Ascending aorta (tissue), 2 donors: ENCODE data around the gene ARHGAP25. TPM values are rescaled to one million over a fixed set of nuclear protein-coding genes. Genes with fewer than 3 reads are reported as not detected.

Experiments
- DNase-seq, 2 donors: peaks; one replicate each; pipeline ENCODE4 v3.0.0-alpha.2; 2019; ENCODE audit warnings: low spot score in 2 of 2
- H3K27ac ChIP-seq, 2 donors: fragments of 200-600 bp; sonication (generic); one replicate each; pipeline ENCODE4 v1.5.1; 2016 to 2017; ENCODE audit warnings: mild to moderate bottlenecking in 1 of 2
- H3K27me3 ChIP-seq: fragments of 200-600 bp; sonication (generic); one replicate; pipeline ENCODE4 v1.5.1; 2017
- H3K36me3 ChIP-seq, 2 donors: fragments of 200-600 bp; sonication (generic); one replicate each; pipeline ENCODE4 v1.5.1; 2016
- H3K4me1 ChIP-seq, 2 donors: fragments of 200-600 bp; sonication (generic); one replicate each; pipeline ENCODE4 v1.5.1; 2016 to 2017; ENCODE audit warnings: mild to moderate bottlenecking in 1 of 2
- H3K4me3 ChIP-seq, 2 donors: fragments of 200-600 bp; sonication (generic); one replicate each; pipeline ENCODE4 v1.5.1; 2016 to 2017; ENCODE audit warnings: mild to moderate bottlenecking in 1 of 2
- H3K9me3 ChIP-seq, 2 donors: fragments of 200-600 bp; sonication (generic); one replicate each; pipeline ENCODE4 v1.5.1; 2016
- intact Hi-C: fragments of 100-400 bp; cut with DNase I; formaldehyde crosslinking; loops from one replicate; pipeline ENCODE4 v1.15.1; 2023
- total RNA-seq: library from RNA; depleted of rRNA; stranded (reverse); fragments of >200 nt; gene quantifications from one replicate; pipeline ENCODE4 v1.1.0, GENCODE V29; 2016
- TF ChIP-seq, protein P1 (sequence below), 3 experiments: fragments of 200-600 bp in 2 of 3; fragments of 450-650 bp in 1 of 3; sonication (generic) in 2 of 3; IDR thresholded peaks; one replicate each; pipeline ENCODE4 v1.5.1; 2016 to 2019; ENCODE audit warnings: antibody characterized with exemption in 3 of 3, mild to moderate bottlenecking in 1 of 3, moderate library complexity in 1 of 3

Gene ARHGAP25
- total RNA-seq, 1 donor from 2014 or later = 8.3 TPM

- H3K4me1 ChIP-seq = peaks cover 25 to 42% of the 10 kb centered on the region in 2 donors
- intact Hi-C loops = loop anchor here (5.0 to 10.0 kb wide), 2 partner anchors 74 to 578 kb away; partner anchors contain the start of gene PPP3R1
- H3K27ac ChIP-seq = peak overlapping the region; percentile 95 to 97
- no peak for DNase-seq
- no peak overlapping the region for H3K4me3 ChIP-seq
- TF ChIP-seq, protein P1, sequence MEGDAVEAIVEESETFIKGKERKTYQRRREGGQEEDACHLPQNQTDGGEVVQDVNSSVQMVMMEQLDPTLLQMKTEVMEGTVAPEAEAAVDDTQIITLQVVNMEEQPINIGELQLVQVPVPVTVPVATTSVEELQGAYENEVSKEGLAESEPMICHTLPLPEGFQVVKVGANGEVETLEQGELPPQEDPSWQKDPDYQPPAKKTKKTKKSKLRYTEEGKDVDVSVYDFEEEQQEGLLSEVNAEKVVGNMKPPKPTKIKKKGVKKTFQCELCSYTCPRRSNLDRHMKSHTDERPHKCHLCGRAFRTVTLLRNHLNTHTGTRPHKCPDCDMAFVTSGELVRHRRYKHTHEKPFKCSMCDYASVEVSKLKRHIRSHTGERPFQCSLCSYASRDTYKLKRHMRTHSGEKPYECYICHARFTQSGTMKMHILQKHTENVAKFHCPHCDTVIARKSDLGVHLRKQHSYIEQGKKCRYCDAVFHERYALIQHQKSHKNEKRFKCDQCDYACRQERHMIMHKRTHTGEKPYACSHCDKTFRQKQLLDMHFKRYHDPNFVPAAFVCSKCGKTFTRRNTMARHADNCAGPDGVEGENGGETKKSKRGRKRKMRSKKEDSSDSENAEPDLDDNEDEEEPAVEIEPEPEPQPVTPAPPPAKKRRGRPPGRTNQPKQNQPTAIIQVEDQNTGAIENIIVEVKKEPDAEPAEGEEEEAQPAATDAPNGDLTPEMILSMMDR (IDR thresholded peaks at IDR 0.05) = no peak
- no peaks in the 10 kb centered on the region for H3K27me3 ChIP-seq
- no peaks in the 10 kb centered on the region for H3K36me3 ChIP-seq
- no peaks in the 10 kb centered on the region for H3K9me3 ChIP-seq
These were observed 98.6 kb downstream of the ARHGAP25 start for GRCh38 chr2:68833162-68833561.

DNA sequence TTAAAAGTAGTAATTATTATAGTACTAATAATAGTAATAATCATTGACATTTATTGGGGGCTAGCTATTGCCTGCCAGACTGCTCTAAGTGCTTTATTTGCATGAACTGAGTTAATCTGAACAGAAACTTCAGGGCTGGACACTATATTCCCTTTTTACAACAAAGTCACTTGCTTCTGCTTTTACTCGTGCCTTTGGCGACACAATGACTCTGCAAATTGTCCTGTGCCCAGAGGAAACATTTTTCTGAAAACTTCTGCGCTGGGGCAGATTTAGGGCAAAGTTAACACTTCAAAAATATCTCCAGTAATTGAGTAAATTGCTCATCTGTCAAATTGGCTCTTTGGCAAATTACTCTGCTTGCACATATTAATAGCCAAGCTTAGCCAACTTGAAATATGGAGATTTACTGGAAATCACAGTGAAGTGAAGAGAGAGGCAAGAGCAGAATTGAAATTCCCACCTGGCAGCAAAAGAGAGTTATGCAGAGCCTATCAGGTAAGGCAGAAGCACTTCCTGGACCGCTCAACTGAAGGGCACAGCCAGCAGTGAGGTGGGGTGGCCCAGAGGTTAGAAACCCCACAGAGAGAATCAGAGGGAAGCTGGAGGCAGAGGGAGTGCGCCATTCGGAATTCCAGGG, 100.2 kb downstream of the ARHGAP25 start:
- intact Hi-C loops = loop anchor here (5.0 to 10.0 kb wide), 2 partner anchors 72 to 580 kb away; partner anchors contain the start of gene PPP3R1
- H3K4me1 ChIP-seq = peaks cover 15 to 28% of the 10 kb centered on the region in 2 donors
- H3K4me3 ChIP-seq = no peak overlapping the region
- TF ChIP-seq, protein P1 (IDR thresholded peaks at IDR 0.05) = no peak
- H3K9me3 ChIP-seq = no peaks in the 10 kb centered on the region
- no peaks in the 10 kb centered on the region for H3K36me3 ChIP-seq
- H3K27ac ChIP-seq = peak overlapping the region in 1 of 2 donors; percentile 18
- DNase-seq = no peak
- no peaks in the 10 kb centered on the region for H3K27me3 ChIP-seq

GRCh38 chr2:68835621-68836020, 101.0 kb downstream of the ARHGAP25 start:
- Histone ChIP-seq H3K27me3 (no peaks in the 10 kb centered on the region), H3K27ac (no peak overlapping the region), H3K4me1 (peaks cover 15 to 26% of the 10 kb centered on the region in 2 donors), H3K9me3 (no peaks in the 10 kb centered on the region), H3K36me3 (no peaks in the 10 kb centered on the region), H3K4me3 (no peak overlapping the region)
- TF ChIP-seq, protein P1 (IDR thresholded peaks at IDR 0.05) = no peak
- intact Hi-C loops = loop anchor here (2.0 to 10.0 kb wide), 2 partner anchors 83 to 581 kb away; partner anchors contain the start of gene PPP3R1
- DNase-seq = no peak

DNA sequence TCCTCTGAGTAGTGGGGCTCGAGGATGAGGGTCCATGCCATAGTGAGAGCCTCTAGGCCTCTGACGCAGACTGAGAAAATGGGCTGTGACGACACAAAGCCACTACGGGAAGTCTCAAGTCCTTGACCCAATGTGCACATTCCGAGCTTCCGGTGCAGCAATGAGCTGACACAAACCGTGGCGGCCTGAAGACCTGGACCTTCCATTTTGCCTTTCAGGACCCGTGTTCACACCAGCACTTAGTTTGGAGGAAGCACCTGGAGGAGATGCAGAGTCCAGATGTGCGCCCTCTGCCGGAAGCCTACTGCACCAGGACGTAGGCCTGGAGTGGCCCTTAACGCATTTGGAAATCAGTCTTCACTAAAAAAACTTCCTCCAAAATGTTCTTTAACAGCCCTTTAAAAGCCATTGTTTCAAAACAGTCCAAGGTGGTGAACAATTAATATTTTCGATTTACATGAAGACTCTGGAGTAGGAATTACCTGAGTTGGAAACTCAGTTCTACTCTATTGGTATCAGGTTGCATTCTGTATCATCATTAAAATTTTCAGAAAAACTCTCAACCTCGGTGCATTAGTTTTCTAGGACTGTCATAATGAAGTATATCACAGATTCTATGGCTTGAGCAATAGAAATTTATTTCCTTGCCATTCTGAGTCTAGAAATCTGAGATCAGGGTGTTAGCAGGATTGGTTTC, 102.7 kb downstream of the ARHGAP25 start:
- Histone ChIP-seq H3K9me3 (no peaks in the 10 kb centered on the region), H3K27me3 (no peaks in the 10 kb centered on the region), H3K36me3 (no peaks in the 10 kb centered on the region), H3K4me1 (peaks cover 7 to 9% of the 10 kb centered on the region in 2 donors), H3K27ac (no peak overlapping the region), H3K4me3 (no peak overlapping the region)
- TF ChIP-seq, protein P1 (IDR thresholded peaks at IDR 0.05) = peak; percentile 28 to 48 (median 36)
- intact Hi-C loops = loop anchor here (2.0 to 10.0 kb wide), 2 partner anchors 85 to 583 kb away; partner anchors contain the start of gene PPP3R1
- DNase-seq = peak in 1 of 2 donors; percentile 76

GRCh38 chr2:68837861-68838341, 103.3 kb downstream of the ARHGAP25 start:
- H3K27ac ChIP-seq = no peak overlapping the region
- peaks cover 1 to 3% of the 10 kb centered on the region in 2 donors for H3K4me1 ChIP-seq
- no peaks in the 10 kb centered on the region for H3K9me3 ChIP-seq
- intact Hi-C loops = loop anchor here (2.0 to 10.0 kb wide), 2 partner anchors 85 to 583 kb away; partner anchors contain the start of gene PPP3R1
- H3K27me3 ChIP-seq = no peaks in the 10 kb centered on the region
- H3K4me3 ChIP-seq = no peak overlapping the region
- DNase-seq = no peak
- no peaks in the 10 kb centered on the region for H3K36me3 ChIP-seq
- TF ChIP-seq, protein P1 (IDR thresholded peaks at IDR 0.05) = no peak
